ENCODE data around the gene MACROD2.

DNA sequence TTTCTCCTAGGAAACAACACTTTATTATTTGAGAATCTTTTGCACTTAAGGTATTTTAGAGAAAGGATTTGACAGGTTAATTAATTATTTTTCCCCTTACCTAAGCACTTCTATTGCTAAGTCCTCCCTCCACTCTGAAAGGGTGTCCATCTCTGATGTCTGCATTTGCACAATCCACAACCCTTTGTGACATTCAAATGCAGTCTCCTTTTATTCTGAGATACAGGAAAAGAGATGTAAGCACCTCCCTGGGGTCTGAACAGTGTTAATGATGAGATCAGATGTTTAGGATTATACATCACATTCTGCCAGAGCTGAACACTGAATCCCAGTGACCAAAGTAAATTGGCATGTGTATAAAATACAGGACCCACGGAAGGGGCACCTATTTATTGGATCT, 1206.3 kb downstream of the MACROD2 start:
- TF ChIP-seq, protein P1, sequence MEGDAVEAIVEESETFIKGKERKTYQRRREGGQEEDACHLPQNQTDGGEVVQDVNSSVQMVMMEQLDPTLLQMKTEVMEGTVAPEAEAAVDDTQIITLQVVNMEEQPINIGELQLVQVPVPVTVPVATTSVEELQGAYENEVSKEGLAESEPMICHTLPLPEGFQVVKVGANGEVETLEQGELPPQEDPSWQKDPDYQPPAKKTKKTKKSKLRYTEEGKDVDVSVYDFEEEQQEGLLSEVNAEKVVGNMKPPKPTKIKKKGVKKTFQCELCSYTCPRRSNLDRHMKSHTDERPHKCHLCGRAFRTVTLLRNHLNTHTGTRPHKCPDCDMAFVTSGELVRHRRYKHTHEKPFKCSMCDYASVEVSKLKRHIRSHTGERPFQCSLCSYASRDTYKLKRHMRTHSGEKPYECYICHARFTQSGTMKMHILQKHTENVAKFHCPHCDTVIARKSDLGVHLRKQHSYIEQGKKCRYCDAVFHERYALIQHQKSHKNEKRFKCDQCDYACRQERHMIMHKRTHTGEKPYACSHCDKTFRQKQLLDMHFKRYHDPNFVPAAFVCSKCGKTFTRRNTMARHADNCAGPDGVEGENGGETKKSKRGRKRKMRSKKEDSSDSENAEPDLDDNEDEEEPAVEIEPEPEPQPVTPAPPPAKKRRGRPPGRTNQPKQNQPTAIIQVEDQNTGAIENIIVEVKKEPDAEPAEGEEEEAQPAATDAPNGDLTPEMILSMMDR (IDR thresholded peaks at IDR 0.05), result no peak
- TF ChIP-seq EP300 (IDR thresholded peaks at IDR 0.05), result no peak

All from ovary (tissue), 3 donors.